IMR-90 (cell line): Measurements from ENCODE around the gene IL3RA. TPM values are rescaled to one million over a fixed set of nuclear protein-coding genes. Genes with fewer than 3 reads are reported as not detected.

Experiments used
- ATAC-seq: fragments of 200-7000 bp; cut with Tn5 transposase; 2 replicates; pipeline ENCODE4 v1.9.1; 2020; ENCODE audit warnings: low read depth, mild to moderate bottlenecking, moderate library complexity
- BruUV-seq: library from RNA; stranded (reverse); fragments of 400-500 nt; replicated peaks from 2 replicates; lab custom pipeline; 2021; lab: Mats Ljungman, UMichigan
- CTCF ChIA-PET: fragments of 300-600 bp; formaldehyde crosslinking; extraction: SDS; loops from one replicate; lab custom pipeline; 2021; ENCODE audit warnings: antibody characterized with exemption; lab: Yijun Ruan, JAX
- POLR2A ChIA-PET: fragments of 300-600 bp; sonication (Branson Sonifier 250); formaldehyde crosslinking; loops from one replicate; lab custom pipeline; 2022; ENCODE audit warnings: antibody characterized with exemption; ENCODE audit not compliant: unreplicated experiment; lab: Charles Lee
- DNase-seq: peaks from one replicate; pipeline ENCODE4 v3.0.0; 2013
- H2AFZ ChIP-seq: replicated peaks from 2 replicates; pipeline ENCODE3; 2013; ENCODE audit warnings: low read length, mild to moderate bottlenecking; ENCODE audit not compliant: poor library complexity
- H2AK5ac ChIP-seq: 2 replicates; pipeline ENCODE4 v1.6.1; 2013; ENCODE audit warnings: low read depth, low read length, inconsistent platforms
- H2AK9ac ChIP-seq: replicated peaks from 2 replicates; pipeline ENCODE3; 2013; ENCODE audit warnings: mild to moderate bottlenecking, low read depth, low read length, moderate library complexity; ENCODE audit not compliant: poor library complexity
- H2BK120ac ChIP-seq: 2 replicates; pipeline ENCODE4 v1.6.1; 2013; ENCODE audit warnings: low read depth, low read length, inconsistent platforms
- H2BK15ac ChIP-seq: 3 replicates; pipeline ENCODE4 v1.6.1; 2013; ENCODE audit warnings: low read depth, low read length, inconsistent platforms
- H2BK20ac ChIP-seq: 2 replicates; pipeline ENCODE4 v1.6.1; 2013; ENCODE audit warnings: low read depth, mild to moderate bottlenecking, inconsistent platforms, low read length, moderate library complexity
- H2BK5ac ChIP-seq: 2 replicates; pipeline ENCODE4 v1.6.1; 2013; ENCODE audit warnings: mild to moderate bottlenecking, low read depth, low read length, inconsistent platforms; ENCODE audit not compliant: poor library complexity, severe bottlenecking
- H3K14ac ChIP-seq: replicated peaks from 2 replicates; pipeline ENCODE4 v1.6.1; 2013; ENCODE audit warnings: low read depth, low read length, inconsistent platforms
- H3K18ac ChIP-seq: 2 replicates; pipeline ENCODE4 v1.6.1; 2013; ENCODE audit warnings: low read depth, low read length, control low read depth
- H3K23ac ChIP-seq: 2 replicates; pipeline ENCODE4 v1.6.1; 2013; ENCODE audit warnings: low read depth, low read length, inconsistent platforms
- H3K27ac ChIP-seq: 2 replicates; pipeline ENCODE4 v1.5.1; 2013; ENCODE audit warnings: mild to moderate bottlenecking, control low read depth, low read length; ENCODE audit not compliant: insufficient read depth
- H3K27me3 ChIP-seq: 2 replicates; pipeline ENCODE4 v1.6.1; 2013; ENCODE audit warnings: low read length; ENCODE audit not compliant: control insufficient read depth, insufficient read depth
- H3K36me3 ChIP-seq: 2 replicates; pipeline ENCODE4 v1.6.1; 2013; ENCODE audit warnings: low read length, mixed read lengths; ENCODE audit not compliant: control insufficient read depth, insufficient read depth
- H3K4ac ChIP-seq: 2 replicates; pipeline ENCODE4 v1.6.1; 2013; ENCODE audit warnings: low read depth, low read length, inconsistent platforms
- H3K4me1 ChIP-seq: 2 replicates; pipeline ENCODE4 v1.6.1; 2013; ENCODE audit warnings: low read length, mixed read lengths; ENCODE audit not compliant: control insufficient read depth, insufficient read depth
- H3K4me2 ChIP-seq: 2 replicates; pipeline ENCODE4 v1.6.1; 2013; ENCODE audit warnings: low read depth, mild to moderate bottlenecking, control low read depth, low read length, moderate library complexity
- H3K4me3 ChIP-seq: 2 replicates; pipeline ENCODE4 v1.5.1; 2013; ENCODE audit warnings: low read depth, mild to moderate bottlenecking, control low read depth, low read length, moderate library complexity; ENCODE audit not compliant: insufficient read depth
- H3K56ac ChIP-seq: 2 replicates; pipeline ENCODE4 v1.6.1; 2013; ENCODE audit warnings: low read length, inconsistent platforms; ENCODE audit not compliant: insufficient read depth; ENCODE audit errors: extremely low read depth
- H3K79me1 ChIP-seq, 2 experiments: 2 replicates each; pipeline ENCODE4 v1.6.1; 2013; ENCODE audit warnings: low read length in 2 of 2, inconsistent platforms in 1 of 2, low read depth in 1 of 2
- H3K9ac ChIP-seq: 2 replicates; pipeline ENCODE4 v1.6.1; 2013; ENCODE audit warnings: low read depth, low read length, control low read depth
- H3K9me1 ChIP-seq: 2 replicates; pipeline ENCODE4 v1.6.1; 2013; ENCODE audit warnings: low read length, inconsistent platforms; ENCODE audit not compliant: insufficient read depth
- H3K9me3 ChIP-seq: 2 replicates; pipeline ENCODE4 v1.6.1; 2013; ENCODE audit warnings: low read length; ENCODE audit not compliant: control insufficient read depth, insufficient read depth
- H4K20me1 ChIP-seq: 2 replicates; pipeline ENCODE4 v1.6.1; 2013; ENCODE audit warnings: low read length, inconsistent platforms; ENCODE audit not compliant: insufficient read depth
- H4K5ac ChIP-seq: 2 replicates; pipeline ENCODE4 v1.6.1; 2013; ENCODE audit warnings: mild to moderate bottlenecking, low read depth, low read length, control low read depth
- H4K8ac ChIP-seq, 2 experiments: 2 replicates each; pipeline ENCODE4 v1.6.1; 2013; ENCODE audit warnings: low read depth in 2 of 2, low read length in 2 of 2, control low read depth in 1 of 2, inconsistent platforms in 1 of 2
- H4K91ac ChIP-seq: 2 replicates; pipeline ENCODE4 v1.6.1; 2013; ENCODE audit warnings: low read depth, low read length, inconsistent platforms; ENCODE audit not compliant: insufficient read depth
- BHLHE40 ChIP-seq: fragments of 150-350 bp; IDR thresholded peaks from 2 replicates; pipeline ENCODE4 v1.6.1; 2016; ENCODE audit warnings: mild to moderate bottlenecking, low read depth, low read length
- CEBPB ChIP-seq: IDR thresholded peaks from 2 replicates; pipeline ENCODE4 v1.6.1; 2012; ENCODE audit warnings: low read depth, low read length, improper control_type of control experiment
- CHD1 ChIP-seq: IDR thresholded peaks from 2 replicates; pipeline ENCODE4 v1.6.1; 2012; ENCODE audit warnings: low read depth, low read length, improper control_type of control experiment
- ELK1 ChIP-seq: fragments of 150-350 bp; IDR thresholded peaks from 2 replicates; pipeline ENCODE4 v1.6.1; 2016; ENCODE audit warnings: low read depth, mild to moderate bottlenecking, low read length, moderate library complexity, borderline replicate concordance
- FOS ChIP-seq: fragments of 150-350 bp; IDR thresholded peaks from 2 replicates; pipeline ENCODE4 v1.6.1; 2016; ENCODE audit warnings: low read depth, low read length
- MAFK ChIP-seq: IDR thresholded peaks from 2 replicates; pipeline ENCODE4 v1.6.1; 2012; ENCODE audit warnings: low read depth, low read length, improper control_type of control experiment
- MAZ ChIP-seq: IDR thresholded peaks from 2 replicates; pipeline ENCODE4 v1.6.1; 2012; ENCODE audit warnings: low read depth, mild to moderate bottlenecking, low read length, improper control_type of control experiment, moderate library complexity, borderline replicate concordance
- MXI1 ChIP-seq: IDR thresholded peaks from 2 replicates; pipeline ENCODE4 v1.6.1; 2012; ENCODE audit warnings: low read depth, mild to moderate bottlenecking, low read length, moderate library complexity, borderline replicate concordance
- NFE2L2 ChIP-seq: fragments of 150-350 bp; IDR thresholded peaks from 2 replicates; pipeline ENCODE4 v1.6.1; 2016; ENCODE audit warnings: low read depth, mild to moderate bottlenecking, low read length
- POLR2A ChIP-seq: IDR thresholded peaks from 2 replicates; pipeline ENCODE4 v1.6.1; 2012; ENCODE audit warnings: mild to moderate bottlenecking, low read depth, low read length
- RAD21 ChIP-seq: IDR thresholded peaks from 2 replicates; pipeline ENCODE4 v1.6.1; 2012; ENCODE audit warnings: low read length, improper control_type of control experiment
- RCOR1 ChIP-seq: IDR thresholded peaks from 2 replicates; pipeline ENCODE4 v1.6.1; 2012; ENCODE audit warnings: mild to moderate bottlenecking, low read length, improper control_type of control experiment; ENCODE audit not compliant: insufficient replicate concordance
- RFX5 ChIP-seq: IDR thresholded peaks from 2 replicates; pipeline ENCODE4 v1.8.0; 2012; ENCODE audit warnings: low read depth, mild to moderate bottlenecking, low read length, moderate library complexity
- SMC3 ChIP-seq: fragments of 150-350 bp; IDR thresholded peaks from 2 replicates; pipeline ENCODE4 v1.6.1; 2016; ENCODE audit warnings: low read depth, mild to moderate bottlenecking, antibody characterized with exemption, low read length, moderate library complexity
- USF2 ChIP-seq: fragments of 150-350 bp; IDR thresholded peaks from 2 replicates; pipeline ENCODE4 v1.6.1; 2017; ENCODE audit warnings: mild to moderate bottlenecking, antibody characterized with exemption, low read length, low read depth
- WGBS, 2 experiments: methylation state at CpG; one replicate each; pipeline versions ENCODE4 v1.1.5 to v1.1.7; 2013; ENCODE audit warnings: missing lambda C conversion rate in 2 of 2; ENCODE audit not compliant: insufficient read length in 1 of 2; ENCODE audit errors: extremely low coverage in 2 of 2; 5-methylcytosine and 5-hydroxymethylcytosine counted together
- dilution Hi-C: fragments of 300-500 bp; cut with HindIII; formaldehyde crosslinking; loops from one replicate; pipeline ENCODE4 v1.14.3; 2018; ENCODE audit warnings: low sequenced_read_pairs; ENCODE audit not compliant: unreplicated experiment
- in situ Hi-C: fragments of 300-500 bp; cut with MboI; formaldehyde crosslinking; loops from 3 replicates; pipeline ENCODE4 v1.14.3; 2019; ENCODE audit warnings: low sequenced_read_pairs, inconsistent platforms, mixed read lengths
- intact Hi-C: fragments of 100-400 bp; cut with micrococcal nuclease; formaldehyde crosslinking; loops from 2 replicates; pipeline ENCODE4 v1.10.0; 2022
- polyA plus RNA-seq, 3 experiments: library from polyadenylated mRNA; depleted of rRNA; stranded (reverse); fragments of >200 nt; gene quantifications; 2 replicates each; pipeline ENCODE4 v1.2.3, GENCODE V29; 2012; ENCODE audit warnings: low replicate concordance in 1 of 3
- total RNA-seq: library from RNA; depleted of rRNA; stranded (reverse); fragments of >200 nt; gene quantifications from 2 replicates; pipeline ENCODE4 v1.2.3, GENCODE V29; 2012
- TF ChIP-seq, protein P1 (sequence below): conservative IDR thresholded peaks from 2 replicates; pipeline ENCODE4 v1.5.1; 2012; ENCODE audit warnings: mild to moderate bottlenecking, low read depth, low read length, improper control_type of control experiment

The IL3RA gene
- total and polyA plus RNA-seq, 2 of the 4 experiments (the other 2 are of a cell fraction), result not detected

- H3K4me2 ChIP-seq, result no peak overlapping the region
- intact Hi-C loops, result no loop called here
- no peaks in the 10 kb centered on the region for H4K20me1 ChIP-seq
- H2BK20ac ChIP-seq, result no peak overlapping the region
- dilution Hi-C loops, result no loop called here
- H2AFZ ChIP-seq, result no peak overlapping the region
- no peak overlapping the region for H4K5ac ChIP-seq
- H3K9me3 ChIP-seq, result peaks cover 12% of the 10 kb centered on the region
- no peak overlapping the region for H4K91ac ChIP-seq
- no peak overlapping the region for H2BK5ac ChIP-seq
- no peak for TF ChIP-seq MAZ
- no peak for TF ChIP-seq NFE2L2
- no peak for TF ChIP-seq CHD1
- no peak for TF ChIP-seq ELK1
- TF ChIP-seq FOS, result no peak
- no peak for TF ChIP-seq MXI1
- TF ChIP-seq SMC3, result no peak
- no peak for TF ChIP-seq MAFK
- no peak for TF ChIP-seq RAD21
- TF ChIP-seq BHLHE40, result no peak
- TF ChIP-seq RCOR1, result no peak
- TF ChIP-seq CEBPB, result no peak
- no peak for TF ChIP-seq RFX5
- TF ChIP-seq USF2, result no peak
- TF ChIP-seq, protein P1, sequence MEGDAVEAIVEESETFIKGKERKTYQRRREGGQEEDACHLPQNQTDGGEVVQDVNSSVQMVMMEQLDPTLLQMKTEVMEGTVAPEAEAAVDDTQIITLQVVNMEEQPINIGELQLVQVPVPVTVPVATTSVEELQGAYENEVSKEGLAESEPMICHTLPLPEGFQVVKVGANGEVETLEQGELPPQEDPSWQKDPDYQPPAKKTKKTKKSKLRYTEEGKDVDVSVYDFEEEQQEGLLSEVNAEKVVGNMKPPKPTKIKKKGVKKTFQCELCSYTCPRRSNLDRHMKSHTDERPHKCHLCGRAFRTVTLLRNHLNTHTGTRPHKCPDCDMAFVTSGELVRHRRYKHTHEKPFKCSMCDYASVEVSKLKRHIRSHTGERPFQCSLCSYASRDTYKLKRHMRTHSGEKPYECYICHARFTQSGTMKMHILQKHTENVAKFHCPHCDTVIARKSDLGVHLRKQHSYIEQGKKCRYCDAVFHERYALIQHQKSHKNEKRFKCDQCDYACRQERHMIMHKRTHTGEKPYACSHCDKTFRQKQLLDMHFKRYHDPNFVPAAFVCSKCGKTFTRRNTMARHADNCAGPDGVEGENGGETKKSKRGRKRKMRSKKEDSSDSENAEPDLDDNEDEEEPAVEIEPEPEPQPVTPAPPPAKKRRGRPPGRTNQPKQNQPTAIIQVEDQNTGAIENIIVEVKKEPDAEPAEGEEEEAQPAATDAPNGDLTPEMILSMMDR, result no peak
- no peak for TF ChIP-seq POLR2A
- 60% methylated on average over 8 of the region's 20 CpGs; no CpG with 5 or more reads in 1 of the 2 experiments for WGBS, 2 experiments
- BruUV-seq, result no TSS peak
- H3K9ac ChIP-seq, result no peak overlapping the region
- CTCF ChIA-PET, result no interaction called here
- H3K27me3 ChIP-seq, result no peaks in the 10 kb centered on the region
- H3K79me1 ChIP-seq, result no peaks in the 10 kb centered on the region
- H4K8ac ChIP-seq, result no peak overlapping the region
- H2BK15ac ChIP-seq, result no peak overlapping the region
- DNase-seq (no peak), ATAC-seq (no peak)
- H3K4me1 ChIP-seq, result no peaks in the 10 kb centered on the region
- no peaks in the 10 kb centered on the region for H3K36me3 ChIP-seq
- POLR2A ChIA-PET, result no interaction called here
- H3K4me3 ChIP-seq, result no peak overlapping the region
- H3K9me1 ChIP-seq, result no peaks in the 10 kb centered on the region
- H3K18ac ChIP-seq, result no peak overlapping the region
- no peak overlapping the region for H3K14ac ChIP-seq
- H2AK5ac ChIP-seq, result no peak overlapping the region
- in situ Hi-C loops, result no loop called here
- H3K27ac ChIP-seq, result no peak overlapping the region
- no peak overlapping the region for H2BK120ac ChIP-seq
- H3K56ac ChIP-seq, result no peak overlapping the region
- no peak overlapping the region for H3K4ac ChIP-seq
- no peak overlapping the region for H2AK9ac ChIP-seq
- H3K23ac ChIP-seq, result no peak overlapping the region
Observed at GRCh38 chrX:1325515-1326116, 11.0 kb upstream of the IL3RA start.
